Endothelial cell of umbilical vein (primary cell): ENCODE results near the gene MLLT1. TPM values are rescaled to one million over a fixed set of nuclear protein-coding genes. Genes with fewer than 3 reads are reported as not detected.

Source experiments
- BruUV-seq: library from RNA; stranded (reverse); fragments of 400-500 nt; replicated peaks from 2 replicates; lab custom pipeline; 2021; lab: Mats Ljungman, UMichigan
- CTCF ChIA-PET: fragments of 300-600, 350-600 bp; sonication (Branson Sonifier 250); formaldehyde crosslinking; loops from one replicate; lab custom pipeline; 2021; ENCODE audit warnings: antibody characterized with exemption, inconsistent platforms; lab: Charles Lee
- POLR2A ChIA-PET: fragments of 300-600, 350-600 bp; sonication (Branson Sonifier 250); formaldehyde crosslinking; loops from one replicate; lab custom pipeline; 2021; ENCODE audit warnings: antibody characterized with exemption, inconsistent platforms; lab: Charles Lee
- DNase-seq: peaks from one replicate; pipeline ENCODE4 v3.0.0-alpha.2; 2011; ENCODE audit warnings: low read depth, low spot score
- FAIRE-seq: peaks from 2 replicates; lab custom pipeline; 2011; peaks lifted over from hg19 to GRCh38; lab: Jason Lieb, UNC
- H2AFZ ChIP-seq: 2 replicates; pipeline ENCODE4 v1.6.0; 2012; ENCODE audit warnings: low read depth, low read length, control low read depth, inconsistent platforms
- H3K27ac ChIP-seq: 2 replicates; pipeline ENCODE4 v1.5.1; 2011; ENCODE audit warnings: low read depth, mild to moderate bottlenecking, control low read depth, low read length, moderate library complexity; ENCODE audit not compliant: insufficient read depth
- H3K27me3 ChIP-seq, 2 experiments: 2 replicates each; pipeline versions ENCODE4 v1.6.0 to v1.6.1; 2011; ENCODE audit warnings: low read length in 2 of 2, mixed read lengths in 1 of 2; ENCODE audit not compliant: control insufficient read depth in 2 of 2, insufficient read depth in 2 of 2
- H3K36me3 ChIP-seq, 2 experiments: 2 replicates in 1 of 2; 3 replicates in 1 of 2; pipeline ENCODE4 v1.5.1; 2011; ENCODE audit warnings: low read length in 2 of 2, mild to moderate bottlenecking in 1 of 2, moderate library complexity in 1 of 2; ENCODE audit not compliant: control insufficient read depth in 2 of 2, insufficient read depth in 2 of 2; ENCODE audit errors: extremely low read depth in 1 of 2
- H3K4me1 ChIP-seq: 3 replicates; pipeline ENCODE4 v1.5.1; 2011; ENCODE audit warnings: mild to moderate bottlenecking, low read length; ENCODE audit not compliant: control insufficient read depth, insufficient read depth; ENCODE audit errors: extremely low read depth
- H3K4me2 ChIP-seq: 2 replicates; pipeline ENCODE4 v1.6.1; 2011; ENCODE audit warnings: low read length, control low read depth, mixed read lengths; ENCODE audit not compliant: insufficient read depth
- H3K4me3 ChIP-seq, 3 experiments: fragments of 200-600 bp in 1 of 3; sonication (generic), shearing (Covaris generic) in 1 of 3; replicated peaks in 1 of 3; 2 replicates each; pipeline ENCODE4 v1.5.1; 2011 to 2016; ENCODE audit warnings: control low read depth in 3 of 3, low read length in 3 of 3, mild to moderate bottlenecking in 2 of 3, inconsistent platforms in 1 of 3, low read depth in 1 of 3, moderate library complexity in 1 of 3; ENCODE audit not compliant: insufficient read depth in 1 of 3
- H3K79me2 ChIP-seq: 2 replicates; pipeline ENCODE4 v1.6.0; 2012; ENCODE audit warnings: low read length, inconsistent platforms; ENCODE audit not compliant: control insufficient read depth, insufficient read depth
- H3K9ac ChIP-seq: replicated peaks from 2 replicates; pipeline ENCODE3; 2011; ENCODE audit warnings: low read length, control low read depth; ENCODE audit not compliant: insufficient read depth; ENCODE audit errors: extremely low read depth
- H3K9me1 ChIP-seq: replicated peaks from 3 replicates; pipeline ENCODE4 v1.6.0; 2011; ENCODE audit warnings: mild to moderate bottlenecking, low read length; ENCODE audit not compliant: control insufficient read depth, insufficient read depth; ENCODE audit errors: extremely low read depth
- H3K9me3 ChIP-seq: replicated peaks from 2 replicates; pipeline ENCODE4 v1.5.1; 2012; ENCODE audit warnings: low read length, inconsistent platforms; ENCODE audit not compliant: control insufficient read depth, insufficient read depth
- H4K20me1 ChIP-seq: replicated peaks from 2 replicates; pipeline ENCODE3; 2011; ENCODE audit warnings: mild to moderate bottlenecking, low read length; ENCODE audit not compliant: control insufficient read depth, insufficient read depth; ENCODE audit errors: extremely low read depth
- EZH2 ChIP-seq: IDR thresholded peaks from 2 replicates; pipeline ENCODE4 v1.6.1; 2012; ENCODE audit warnings: borderline replicate concordance, low read depth, mild to moderate bottlenecking, moderate library complexity, low read length, inconsistent platforms; ENCODE audit not compliant: severe bottlenecking
- GATA2 ChIP-seq: IDR thresholded peaks from 2 replicates; pipeline ENCODE4 v1.7.0; 2011; ENCODE audit warnings: low read depth, mild to moderate bottlenecking, moderate library complexity, mixed read lengths, low read length; ENCODE audit not compliant: insufficient read length, insufficient read depth
- MYC ChIP-seq: IDR thresholded peaks from one replicate; pipeline ENCODE4 v1.6.1; 2011; ENCODE audit warnings: mild to moderate bottlenecking, low read depth, low read length
- POLR2A ChIP-seq: IDR thresholded peaks from 2 replicates; pipeline ENCODE4 v1.6.1; 2012; ENCODE audit warnings: low read depth, mild to moderate bottlenecking, control low read depth, low read length
- dilution Hi-C: fragments of 300-500 bp; cut with MboI; formaldehyde crosslinking; loops from one replicate; pipeline ENCODE4 v1.15.0; 2019; ENCODE audit warnings: low sequenced_read_pairs; ENCODE audit not compliant: extremely low pct_ligation_motif_present
- intact Hi-C: fragments of 100-400 bp; cut with micrococcal nuclease; formaldehyde crosslinking; loops from one replicate; pipeline ENCODE4 v1.10.0; 2022
- polyA plus RNA-seq, 4 experiments: library from polyadenylated mRNA; depleted of rRNA in 3 of 4; stranded (reverse) in 3 of 4; unstranded in 1 of 4; fragments of >200 nt; gene quantifications; 2 replicates each; pipeline versions ENCODE4 v1.2.1 to v1.2.3, GENCODE V29; 2011 to 2012; ENCODE audit warnings: missing spikeins in 1 of 4
- total RNA-seq: library from RNA; stranded (reverse); gene quantifications from 2 replicates; pipeline ENCODE4 v1.2.3, GENCODE V29; 2021
- TF ChIP-seq, protein P1 (sequence below), 2 donors: IDR thresholded peaks; 1 replicate in 1 of 2; 2 replicates in 1 of 2; pipeline ENCODE4 v1.5.1; 2011; ENCODE audit warnings: low read length in 2 of 2, mild to moderate bottlenecking in 2 of 2, moderate library complexity in 2 of 2, control low read depth in 1 of 2, inconsistent platforms in 1 of 2, low read depth in 1 of 2; ENCODE audit not compliant: insufficient read depth in 1 of 2; ENCODE audit errors: extremely low read depth in 1 of 2
- TF ChIP-seq, protein P2 (sequence below): IDR thresholded peaks from 2 replicates; pipeline ENCODE4 v1.6.1; 2011; ENCODE audit not compliant: insufficient read depth, insufficient read length

Gene MLLT1
- total and polyA plus RNA-seq, 2 donors (not counting 3 experiments of a cell fraction or from before 2014, with no cell fraction given), result 43.9 to 84.8 TPM

DNA sequence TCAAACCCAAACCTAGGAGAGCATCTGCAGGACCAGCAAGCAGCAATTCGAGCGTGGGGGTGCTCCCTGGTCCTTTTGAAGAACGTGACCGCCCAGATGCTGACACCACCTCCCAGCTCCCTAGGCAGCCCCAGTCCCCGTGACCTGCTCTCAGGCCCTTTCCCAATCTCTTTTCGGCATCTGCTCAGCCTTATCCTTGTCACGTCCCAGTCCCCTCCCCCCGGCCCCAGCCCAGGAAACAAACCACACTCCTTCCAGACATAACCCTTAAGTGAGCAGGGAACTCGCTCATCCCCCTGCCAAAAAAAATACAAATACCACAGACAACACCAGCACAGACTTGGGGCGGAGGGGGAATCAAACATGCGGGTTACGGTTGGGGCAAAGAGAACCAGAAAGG lies 3.3 kb downstream of the MLLT1 start:
- peaks cover 73% of the 10 kb centered on the region for H3K4me1 ChIP-seq
- H3K36me3 ChIP-seq, result no peaks in the 10 kb centered on the region
- no TSS peak for BruUV-seq
- peak overlapping the region; percentile 58 for H3K27ac ChIP-seq
- peaks cover 68% of the 10 kb centered on the region for H3K79me2 ChIP-seq
- H3K9me3 ChIP-seq, result no peaks in the 10 kb centered on the region
- peak overlapping the region; percentile 26 for H3K4me2 ChIP-seq
- H4K20me1 ChIP-seq, result no peaks in the 10 kb centered on the region
- FAIRE-seq, result peak; percentile 54
- TF ChIP-seq MYC (no peak), EZH2 (no peak), GATA2 (peak; percentile 40), POLR2A (no peak)
- TF ChIP-seq, protein P1, sequence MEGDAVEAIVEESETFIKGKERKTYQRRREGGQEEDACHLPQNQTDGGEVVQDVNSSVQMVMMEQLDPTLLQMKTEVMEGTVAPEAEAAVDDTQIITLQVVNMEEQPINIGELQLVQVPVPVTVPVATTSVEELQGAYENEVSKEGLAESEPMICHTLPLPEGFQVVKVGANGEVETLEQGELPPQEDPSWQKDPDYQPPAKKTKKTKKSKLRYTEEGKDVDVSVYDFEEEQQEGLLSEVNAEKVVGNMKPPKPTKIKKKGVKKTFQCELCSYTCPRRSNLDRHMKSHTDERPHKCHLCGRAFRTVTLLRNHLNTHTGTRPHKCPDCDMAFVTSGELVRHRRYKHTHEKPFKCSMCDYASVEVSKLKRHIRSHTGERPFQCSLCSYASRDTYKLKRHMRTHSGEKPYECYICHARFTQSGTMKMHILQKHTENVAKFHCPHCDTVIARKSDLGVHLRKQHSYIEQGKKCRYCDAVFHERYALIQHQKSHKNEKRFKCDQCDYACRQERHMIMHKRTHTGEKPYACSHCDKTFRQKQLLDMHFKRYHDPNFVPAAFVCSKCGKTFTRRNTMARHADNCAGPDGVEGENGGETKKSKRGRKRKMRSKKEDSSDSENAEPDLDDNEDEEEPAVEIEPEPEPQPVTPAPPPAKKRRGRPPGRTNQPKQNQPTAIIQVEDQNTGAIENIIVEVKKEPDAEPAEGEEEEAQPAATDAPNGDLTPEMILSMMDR (IDR thresholded peaks at IDR 0.05; ENCODE audit: extremely low read depth in 1 of 2, insufficient read depth in 1 of 2, low read depth in 1 of 2, low read length in 2 of 2), result no peak
- TF ChIP-seq, protein P2, sequence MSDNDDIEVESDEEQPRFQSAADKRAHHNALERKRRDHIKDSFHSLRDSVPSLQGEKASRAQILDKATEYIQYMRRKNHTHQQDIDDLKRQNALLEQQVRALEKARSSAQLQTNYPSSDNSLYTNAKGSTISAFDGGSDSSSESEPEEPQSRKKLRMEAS, result no peak
- H3K4me3 ChIP-seq, result no peak overlapping the region
- no peaks in the 10 kb centered on the region for H3K27me3 ChIP-seq
- dilution Hi-C loops, result loop anchor here (10.0 kb wide), 1 partner anchor 52 kb away; no protein-coding TSS in a partner anchor
- ChIA-PET CTCF (interaction anchor here (1.6 to 2.5 kb wide), 3 partner anchors 9 to 58 kb away, joined by 6 to 19 read pairs (median 10); no protein-coding TSS in a partner anchor), POLR2A (interaction anchor here (1.1 kb wide), 1 partner anchor 38 kb away, joined by 3 read pairs; no protein-coding TSS in a partner anchor)
- H2AFZ ChIP-seq, result no peak overlapping the region
- peak; percentile 58 for DNase-seq
- peak overlapping the region; percentile 15 for H3K9ac ChIP-seq
- H3K9me1 ChIP-seq, result no peaks in the 10 kb centered on the region
- intact Hi-C loops, result loop anchor here (1.0 kb wide), 1 partner anchor 38 kb away; no protein-coding TSS in a partner anchor
